ENCODE data around the gene WDR59.

DNA sequence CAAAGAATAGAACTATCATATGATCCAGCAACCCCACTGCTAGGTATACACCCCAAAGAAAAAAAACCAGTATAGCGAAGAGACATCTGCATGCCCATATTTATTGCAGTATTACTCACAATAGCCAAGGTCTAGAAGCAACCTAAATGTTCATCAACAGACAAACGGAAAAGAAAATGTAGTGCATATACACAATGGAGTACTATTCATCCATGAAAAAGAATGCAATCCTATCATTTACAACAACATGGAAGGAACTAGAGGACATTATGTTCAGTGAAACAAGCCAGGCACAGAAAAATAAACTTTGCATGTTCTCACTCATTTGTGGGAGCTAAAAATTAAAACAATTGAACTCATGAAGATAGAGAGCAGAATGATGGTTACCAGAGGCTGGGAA, 55.3 kb downstream of the WDR59 start:
- TF ChIP-seq, protein P1, sequence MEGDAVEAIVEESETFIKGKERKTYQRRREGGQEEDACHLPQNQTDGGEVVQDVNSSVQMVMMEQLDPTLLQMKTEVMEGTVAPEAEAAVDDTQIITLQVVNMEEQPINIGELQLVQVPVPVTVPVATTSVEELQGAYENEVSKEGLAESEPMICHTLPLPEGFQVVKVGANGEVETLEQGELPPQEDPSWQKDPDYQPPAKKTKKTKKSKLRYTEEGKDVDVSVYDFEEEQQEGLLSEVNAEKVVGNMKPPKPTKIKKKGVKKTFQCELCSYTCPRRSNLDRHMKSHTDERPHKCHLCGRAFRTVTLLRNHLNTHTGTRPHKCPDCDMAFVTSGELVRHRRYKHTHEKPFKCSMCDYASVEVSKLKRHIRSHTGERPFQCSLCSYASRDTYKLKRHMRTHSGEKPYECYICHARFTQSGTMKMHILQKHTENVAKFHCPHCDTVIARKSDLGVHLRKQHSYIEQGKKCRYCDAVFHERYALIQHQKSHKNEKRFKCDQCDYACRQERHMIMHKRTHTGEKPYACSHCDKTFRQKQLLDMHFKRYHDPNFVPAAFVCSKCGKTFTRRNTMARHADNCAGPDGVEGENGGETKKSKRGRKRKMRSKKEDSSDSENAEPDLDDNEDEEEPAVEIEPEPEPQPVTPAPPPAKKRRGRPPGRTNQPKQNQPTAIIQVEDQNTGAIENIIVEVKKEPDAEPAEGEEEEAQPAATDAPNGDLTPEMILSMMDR (IDR thresholded peaks at IDR 0.05 in 4 of 5, conservative IDR thresholded peaks at IDR 0.05 in 1 of 5): no peak
- TF ChIP-seq POLR2A (IDR thresholded peaks at IDR 0.05): no peak

All from gastrocnemius medialis (tissue), 4 donors.